ENCODE results near the gene ERLIN1.

Gene ERLIN1

DNA sequence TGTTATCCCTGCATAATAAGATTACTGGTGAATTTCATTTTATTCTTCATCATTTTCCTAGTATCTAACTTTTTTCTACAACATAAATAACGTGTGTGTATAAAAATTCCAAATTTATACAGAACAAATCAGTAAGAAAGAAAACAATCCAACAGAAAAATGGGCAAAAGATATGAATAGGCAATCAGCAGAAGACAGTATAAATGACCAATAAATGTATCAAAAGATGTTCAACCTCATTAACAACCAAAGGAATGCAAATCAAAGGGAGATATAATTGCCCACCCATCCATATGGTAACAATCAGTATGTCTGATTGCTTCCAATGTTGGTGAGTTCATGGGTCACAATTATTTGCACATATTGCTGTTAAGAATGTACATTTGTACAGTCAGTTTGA lies 13.5 kb downstream of the ERLIN1 start:
- POLR2A ChIA-PET: no interaction called here
- no peak overlapping the region for H3K4me3 ChIP-seq (ENCODE audit: low read depth, low read length)
- H3K4me1 ChIP-seq (ENCODE audit: control insufficient read depth, insufficient read depth, low read length): peaks cover 5% of the 10 kb centered on the region
- peaks cover 50 to 54% of the 10 kb centered on the region in 2 experiments for H3K36me3 ChIP-seq (ENCODE audit: control insufficient read depth in 2 of 2, insufficient read depth in 1 of 2, low read length in 2 of 2)
- CTCF ChIA-PET: no interaction called here
- no peaks in the 10 kb centered on the region for H3K9me3 ChIP-seq (ENCODE audit: control insufficient read depth, insufficient read depth, low read depth, low read length)
- no peak overlapping the region for H3K27ac ChIP-seq (ENCODE audit: extremely low read depth, low read depth, low read length)
- peak; percentile 27 for TF ChIP-seq SETDB1 (IDR thresholded peaks at IDR 0.05; ENCODE audit: insufficient read length, low read length)
- TF ChIP-seq INSM2 (tag by site-specific recombination; IDR thresholded peaks at IDR 0.05): no peak

DNA sequence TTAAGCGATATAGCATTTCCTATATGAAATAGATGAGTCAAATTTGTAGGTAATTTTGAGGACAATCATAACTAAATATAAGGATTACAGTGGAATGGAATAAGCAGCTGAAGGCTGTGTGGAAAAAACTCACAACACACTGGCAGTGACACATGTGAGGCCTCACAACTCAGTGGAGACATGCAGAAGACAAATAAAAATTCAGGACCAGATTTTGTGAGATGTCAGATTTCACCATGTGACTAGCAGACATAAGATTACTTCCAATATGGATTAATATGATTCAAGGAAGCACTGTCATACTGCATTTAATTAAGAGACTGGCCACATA lies 17.6 kb downstream of the ERLIN1 start:
- H3K9me3 ChIP-seq (ENCODE audit: control insufficient read depth, insufficient read depth, low read depth, low read length): no peaks in the 10 kb centered on the region
- TF ChIP-seq ZNF140 (tag by site-specific recombination; IDR thresholded peaks at IDR 0.05) (no peak), ZBTB17 (tag by site-specific recombination; IDR thresholded peaks at IDR 0.05) (no peak), AEBP2 (tag by site-specific recombination; IDR thresholded peaks at IDR 0.05; ENCODE audit: borderline replicate concordance) (no peak), IKZF3 (tag by site-specific recombination; IDR thresholded peaks at IDR 0.05) (no peak), YY1 (tag by site-specific recombination; IDR thresholded peaks at IDR 0.05) (no peak), ZNF585B (tag by site-specific recombination; IDR thresholded peaks at IDR 0.05) (no peak), ZBTB44 (tag by site-specific recombination; IDR thresholded peaks at IDR 0.05) (no peak), ZNF23 (tag by site-specific recombination; IDR thresholded peaks at IDR 0.05; ENCODE audit: borderline replicate concordance) (no peak), ZNF2 (tag by site-specific recombination; IDR thresholded peaks at IDR 0.05) (no peak), MZF1 (tag by site-specific recombination; IDR thresholded peaks at IDR 0.05; ENCODE audit: borderline replicate concordance) (no peak), ZNF677 (tag by site-specific recombination; IDR thresholded peaks at IDR 0.05) (no peak), ZNF398 (tag by site-specific recombination; IDR thresholded peaks at IDR 0.05) (no peak), ZSCAN16 (tag by site-specific recombination; IDR thresholded peaks at IDR 0.05) (no peak)
- TF ChIP-seq, protein P1, sequence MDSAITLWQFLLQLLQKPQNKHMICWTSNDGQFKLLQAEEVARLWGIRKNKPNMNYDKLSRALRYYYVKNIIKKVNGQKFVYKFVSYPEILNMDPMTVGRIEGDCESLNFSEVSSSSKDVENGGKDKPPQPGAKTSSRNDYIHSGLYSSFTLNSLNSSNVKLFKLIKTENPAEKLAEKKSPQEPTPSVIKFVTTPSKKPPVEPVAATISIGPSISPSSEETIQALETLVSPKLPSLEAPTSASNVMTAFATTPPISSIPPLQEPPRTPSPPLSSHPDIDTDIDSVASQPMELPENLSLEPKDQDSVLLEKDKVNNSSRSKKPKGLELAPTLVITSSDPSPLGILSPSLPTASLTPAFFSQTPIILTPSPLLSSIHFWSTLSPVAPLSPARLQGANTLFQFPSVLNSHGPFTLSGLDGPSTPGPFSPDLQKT (IDR thresholded peaks at IDR 0.05; ENCODE audit: borderline replicate concordance, low read depth, low read length): no peak
- peaks cover 5% of the 10 kb centered on the region for H3K4me1 ChIP-seq (ENCODE audit: control insufficient read depth, insufficient read depth, low read length)
- H3K4me3 ChIP-seq (ENCODE audit: low read depth, low read length): no peak overlapping the region
- ChIA-PET POLR2A (interaction anchor here (0.6 kb wide), 1 partner anchor 22 kb away, joined by 4 read pairs; no protein-coding TSS in a partner anchor), CTCF (interaction anchor here (0.7 to 1.2 kb wide), 2 partner anchors 26 to 318 kb away, joined by 3 read pairs; no protein-coding TSS in a partner anchor)
- H3K27ac ChIP-seq (ENCODE audit: extremely low read depth, low read depth, low read length): no peak overlapping the region
- H3K36me3 ChIP-seq (ENCODE audit: control insufficient read depth in 2 of 2, insufficient read depth in 1 of 2, low read length in 2 of 2): peaks cover 30 to 37% of the 10 kb centered on the region in 2 experiments

All from HEK293 (cell line).